ENCODE data around the gene TBC1D24.

TBC1D24 gene

DNA sequence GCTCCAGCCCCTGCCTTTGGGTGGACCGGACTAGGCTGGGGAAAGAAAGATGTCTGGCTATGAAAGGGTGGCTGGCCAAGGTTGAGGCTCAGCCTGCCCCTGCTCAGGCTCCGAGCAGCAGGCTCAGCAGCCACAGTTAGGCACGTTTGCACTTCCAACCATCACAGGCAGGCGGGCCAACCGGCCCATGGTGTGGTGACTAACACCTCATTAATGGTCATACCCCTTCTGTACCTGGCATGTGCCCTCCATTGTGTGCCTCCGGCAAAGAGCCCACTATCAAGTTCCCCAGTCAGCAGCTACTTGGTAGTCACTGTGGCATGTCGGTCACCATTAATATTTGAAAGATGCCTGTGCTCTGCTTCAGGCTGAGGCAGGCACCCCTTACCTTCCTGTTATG is 6.7 kb downstream of the TBC1D24 start:
- in situ Hi-C loops (cut with HindIII; ENCODE audit: low sequenced_read_pairs): no loop called here
- no peak overlapping the region for H3K4me3 ChIP-seq (ENCODE audit: low read depth, low read length)
- TF ChIP-seq, protein P1, sequence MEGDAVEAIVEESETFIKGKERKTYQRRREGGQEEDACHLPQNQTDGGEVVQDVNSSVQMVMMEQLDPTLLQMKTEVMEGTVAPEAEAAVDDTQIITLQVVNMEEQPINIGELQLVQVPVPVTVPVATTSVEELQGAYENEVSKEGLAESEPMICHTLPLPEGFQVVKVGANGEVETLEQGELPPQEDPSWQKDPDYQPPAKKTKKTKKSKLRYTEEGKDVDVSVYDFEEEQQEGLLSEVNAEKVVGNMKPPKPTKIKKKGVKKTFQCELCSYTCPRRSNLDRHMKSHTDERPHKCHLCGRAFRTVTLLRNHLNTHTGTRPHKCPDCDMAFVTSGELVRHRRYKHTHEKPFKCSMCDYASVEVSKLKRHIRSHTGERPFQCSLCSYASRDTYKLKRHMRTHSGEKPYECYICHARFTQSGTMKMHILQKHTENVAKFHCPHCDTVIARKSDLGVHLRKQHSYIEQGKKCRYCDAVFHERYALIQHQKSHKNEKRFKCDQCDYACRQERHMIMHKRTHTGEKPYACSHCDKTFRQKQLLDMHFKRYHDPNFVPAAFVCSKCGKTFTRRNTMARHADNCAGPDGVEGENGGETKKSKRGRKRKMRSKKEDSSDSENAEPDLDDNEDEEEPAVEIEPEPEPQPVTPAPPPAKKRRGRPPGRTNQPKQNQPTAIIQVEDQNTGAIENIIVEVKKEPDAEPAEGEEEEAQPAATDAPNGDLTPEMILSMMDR (IDR thresholded peaks at IDR 0.05; ENCODE audit: low read depth, low read length, missing control alignments): no peak
- DNase-seq (ENCODE audit: low read depth): no peak

DNA sequence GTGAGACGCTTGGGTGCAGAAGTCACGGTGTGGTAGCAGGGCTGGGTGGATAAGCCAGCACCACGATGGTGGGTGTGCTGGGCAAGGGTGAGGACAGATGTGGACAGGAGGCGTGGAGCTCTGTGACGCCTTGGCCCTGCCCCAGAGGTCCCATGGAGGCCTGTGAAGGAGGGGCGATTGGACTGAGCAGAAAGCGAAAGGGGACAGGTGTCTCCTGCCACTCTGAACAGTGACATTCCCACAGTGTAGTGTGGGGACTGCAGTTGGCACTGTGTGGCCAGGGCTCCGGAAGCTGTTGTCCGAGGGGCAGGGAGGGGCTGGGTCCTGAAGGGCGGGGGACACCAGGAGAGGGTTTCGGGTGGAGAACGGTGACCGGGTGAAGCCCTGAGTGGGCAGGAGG is 7.3 kb downstream of the TBC1D24 start:
- TF ChIP-seq, protein P1 (IDR thresholded peaks at IDR 0.05; ENCODE audit: low read depth, low read length, missing control alignments): no peak
- in situ Hi-C loops (cut with HindIII; ENCODE audit: low sequenced_read_pairs): no loop called here
- H3K4me3 ChIP-seq (ENCODE audit: low read depth, low read length): no peak overlapping the region
- no peak for DNase-seq (ENCODE audit: low read depth)

- TF ChIP-seq, protein P1 (IDR thresholded peaks at IDR 0.05; ENCODE audit: low read depth, low read length, missing control alignments): no peak
- no peak overlapping the region for H3K4me3 ChIP-seq (ENCODE audit: low read depth, low read length)
- in situ Hi-C loops (cut with HindIII; ENCODE audit: low sequenced_read_pairs): no loop called here
- DNase-seq (ENCODE audit: low read depth): no peak
These were observed 8.0 kb downstream of the TBC1D24 start for GRCh38 chr16:2482708-2483534.

GRCh38 chr16:2483939-2484897 is 9.3 kb downstream of the TBC1D24 start:
- TF ChIP-seq, protein P1 (IDR thresholded peaks at IDR 0.05; ENCODE audit: low read depth, low read length, missing control alignments): no peak
- in situ Hi-C loops (cut with HindIII; ENCODE audit: low sequenced_read_pairs): no loop called here
- H3K4me3 ChIP-seq (ENCODE audit: low read depth, low read length): no peak overlapping the region
- DNase-seq (ENCODE audit: low read depth): no peak

GRCh38 chr16:2484898-2485508 is 10.1 kb downstream of the TBC1D24 start:
- TF ChIP-seq, protein P1 (IDR thresholded peaks at IDR 0.05; ENCODE audit: low read depth, low read length, missing control alignments): no peak
- in situ Hi-C loops (cut with HindIII; ENCODE audit: low sequenced_read_pairs): no loop called here

GRCh38 chr16:2485811-2486507 is 11.0 kb downstream of the TBC1D24 start:
- TF ChIP-seq, protein P1 (IDR thresholded peaks at IDR 0.05; ENCODE audit: low read depth, low read length, missing control alignments): no peak
- no peak overlapping the region for H3K4me3 ChIP-seq (ENCODE audit: low read depth, low read length)
- in situ Hi-C loops (cut with HindIII; ENCODE audit: low sequenced_read_pairs): no loop called here

More at GRCh38 chr16:2484898-2485508, 10.1 kb downstream of the TBC1D24 start:
- no peak for DNase-seq (ENCODE audit: low read depth)
- H3K4me3 ChIP-seq (ENCODE audit: low read depth, low read length): no peak overlapping the region

More at GRCh38 chr16:2485811-2486507, 11.0 kb downstream of the TBC1D24 start:
- DNase-seq (ENCODE audit: low read depth): no peak

Measured in astrocyte of the cerebellum (primary cell).